Mammary epithelial cell (primary cell): ENCODE measurements around the gene DBNL.

Experiments used
- EZH2 ChIP-seq: IDR thresholded peaks from 2 replicates; pipeline ENCODE4 v1.6.1; 2012; ENCODE audit warnings: low read length, inconsistent platforms, borderline replicate concordance
- TF ChIP-seq, protein P1 (sequence below), 2 donors: IDR thresholded peaks in 1 of 2; conservative IDR thresholded peaks in 1 of 2; 2 replicates each; pipeline ENCODE4 v1.5.1; 2011 to 2012; ENCODE audit warnings: inconsistent platforms in 2 of 2, low read length in 2 of 2, mild to moderate bottlenecking in 2 of 2, control low read depth in 1 of 2, low read depth in 1 of 2; ENCODE audit not compliant: insufficient read depth in 1 of 2; ENCODE audit errors: extremely low read depth in 1 of 2

- TF ChIP-seq, protein P1, sequence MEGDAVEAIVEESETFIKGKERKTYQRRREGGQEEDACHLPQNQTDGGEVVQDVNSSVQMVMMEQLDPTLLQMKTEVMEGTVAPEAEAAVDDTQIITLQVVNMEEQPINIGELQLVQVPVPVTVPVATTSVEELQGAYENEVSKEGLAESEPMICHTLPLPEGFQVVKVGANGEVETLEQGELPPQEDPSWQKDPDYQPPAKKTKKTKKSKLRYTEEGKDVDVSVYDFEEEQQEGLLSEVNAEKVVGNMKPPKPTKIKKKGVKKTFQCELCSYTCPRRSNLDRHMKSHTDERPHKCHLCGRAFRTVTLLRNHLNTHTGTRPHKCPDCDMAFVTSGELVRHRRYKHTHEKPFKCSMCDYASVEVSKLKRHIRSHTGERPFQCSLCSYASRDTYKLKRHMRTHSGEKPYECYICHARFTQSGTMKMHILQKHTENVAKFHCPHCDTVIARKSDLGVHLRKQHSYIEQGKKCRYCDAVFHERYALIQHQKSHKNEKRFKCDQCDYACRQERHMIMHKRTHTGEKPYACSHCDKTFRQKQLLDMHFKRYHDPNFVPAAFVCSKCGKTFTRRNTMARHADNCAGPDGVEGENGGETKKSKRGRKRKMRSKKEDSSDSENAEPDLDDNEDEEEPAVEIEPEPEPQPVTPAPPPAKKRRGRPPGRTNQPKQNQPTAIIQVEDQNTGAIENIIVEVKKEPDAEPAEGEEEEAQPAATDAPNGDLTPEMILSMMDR (conservative IDR thresholded peaks at IDR 0.05 in 1 of 2, IDR thresholded peaks at IDR 0.05 in 1 of 2; ENCODE audit: extremely low read depth in 1 of 2, insufficient read depth in 1 of 2, low read depth in 1 of 2, low read length in 2 of 2) = no peak
- no peak for TF ChIP-seq EZH2
Measured at GRCh38 chr7:44061645-44062179, 17.2 kb downstream of the DBNL start.
